ENCODE results near the gene AUTS2. TPM values are rescaled to one million over a fixed set of nuclear protein-coding genes. Genes with fewer than 3 reads are reported as not detected.

AUTS2 gene
- total RNA-seq, 1 experiment from 2014 or later = 256 TPM

DNA sequence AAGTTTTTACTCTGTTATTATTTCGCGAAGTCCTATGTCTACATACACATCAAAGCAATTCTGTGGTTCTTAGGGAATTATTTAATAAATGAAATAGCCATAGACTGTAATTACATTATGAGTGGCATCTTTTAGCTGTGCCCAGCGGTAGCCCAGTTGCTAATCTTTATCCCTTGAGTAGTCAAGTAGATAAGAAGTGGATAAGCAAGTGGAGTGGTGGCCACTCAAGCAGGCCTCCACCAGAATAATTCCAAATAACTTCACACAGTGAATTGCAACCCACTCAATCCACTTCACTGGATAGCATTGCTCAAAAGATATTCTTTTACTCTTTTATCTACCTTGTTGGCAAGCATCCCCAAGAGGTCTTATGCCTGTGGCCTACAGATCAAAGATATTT is 349.7 kb downstream of the AUTS2 start:
- Histone ChIP-seq H3K23me2 (ENCODE audit: insufficient read length, low read depth, low read length, poor library complexity, severe bottlenecking) (no peaks in the 10 kb centered on the region), H4K8ac (replicated peaks; ENCODE audit: insufficient read length, low read depth, low read length) (no peak overlapping the region), H3T11ph (ENCODE audit: low read length) (no peak overlapping the region), H3K9ac (ENCODE audit: extremely low read depth, insufficient read length, low read length) (no peak overlapping the region), H2BK15ac (ENCODE audit: low read depth, low read length) (no peak overlapping the region), H3K18ac (ENCODE audit: insufficient read length, low read depth, low read length) (no peak overlapping the region), H4K91ac (ENCODE audit: insufficient read length, low read depth, low read length) (no peak overlapping the region), H3K23ac (ENCODE audit: insufficient read length, low read depth, low read length) (no peak overlapping the region), H3K56ac (ENCODE audit: insufficient read length, low read depth, low read length) (no peak overlapping the region), H3K14ac (ENCODE audit: insufficient read depth, low read length) (no peak overlapping the region), H4K5ac (ENCODE audit: insufficient read length, low read depth, low read length) (no peak overlapping the region), H3K27me3 (ENCODE audit: insufficient read depth, low read length) (no peaks in the 10 kb centered on the region), H3K4ac (ENCODE audit: low read depth, low read length) (no peak overlapping the region), H3K4me1 (ENCODE audit: insufficient read depth, low read length) (no peaks in the 10 kb centered on the region), H3K79me2 (ENCODE audit: insufficient read depth, low read length) (no peaks in the 10 kb centered on the region), H2BK5ac (ENCODE audit: insufficient read length, low read length) (no peak overlapping the region), H2BK20ac (ENCODE audit: low read depth, low read length, poor library complexity, severe bottlenecking) (no peak overlapping the region), H3K4me2 (ENCODE audit: insufficient read depth, insufficient read length, low read length) (no peak overlapping the region), H3K27ac (ENCODE audit: insufficient read length, low read depth, low read length) (no peak overlapping the region), H3K79me1 (ENCODE audit: insufficient read depth, low read depth, low read length, poor library complexity, severe bottlenecking) (no peaks in the 10 kb centered on the region), H2BK120ac (ENCODE audit: low read depth, low read length, poor library complexity, severe bottlenecking) (no peak overlapping the region), H2AFZ (ENCODE audit: low read length) (no peak overlapping the region), H4K20me1 (ENCODE audit: control insufficient read depth, insufficient read depth, insufficient read length) (no peaks in the 10 kb centered on the region), H3K9me3 (ENCODE audit: control insufficient read depth, low read depth, low read length) (no peaks in the 10 kb centered on the region), H2AK5ac (ENCODE audit: insufficient read length, low read length) (no peak overlapping the region), H2BK12ac (ENCODE audit: insufficient read length, low read depth, low read length) (no peak overlapping the region)
- Mint-ChIP-seq H3K36me3 (ENCODE audit: insufficient read depth in 1 of 3, low read depth in 3 of 3) (no peaks in the 10 kb centered on the region), H3K27me3 (ENCODE audit: low read depth) (no peaks in the 10 kb centered on the region; the same call in 1 of the 2 replicates), H3K9me3 (no peaks in the 10 kb centered on the region), H3K4me3 (no peak overlapping the region), H3K27ac (no peak overlapping the region), H3K4me1 (peaks cover 4 to 8% of the 10 kb centered on the region in 2 experiments)
- TF ChIP-seq, protein P1, sequence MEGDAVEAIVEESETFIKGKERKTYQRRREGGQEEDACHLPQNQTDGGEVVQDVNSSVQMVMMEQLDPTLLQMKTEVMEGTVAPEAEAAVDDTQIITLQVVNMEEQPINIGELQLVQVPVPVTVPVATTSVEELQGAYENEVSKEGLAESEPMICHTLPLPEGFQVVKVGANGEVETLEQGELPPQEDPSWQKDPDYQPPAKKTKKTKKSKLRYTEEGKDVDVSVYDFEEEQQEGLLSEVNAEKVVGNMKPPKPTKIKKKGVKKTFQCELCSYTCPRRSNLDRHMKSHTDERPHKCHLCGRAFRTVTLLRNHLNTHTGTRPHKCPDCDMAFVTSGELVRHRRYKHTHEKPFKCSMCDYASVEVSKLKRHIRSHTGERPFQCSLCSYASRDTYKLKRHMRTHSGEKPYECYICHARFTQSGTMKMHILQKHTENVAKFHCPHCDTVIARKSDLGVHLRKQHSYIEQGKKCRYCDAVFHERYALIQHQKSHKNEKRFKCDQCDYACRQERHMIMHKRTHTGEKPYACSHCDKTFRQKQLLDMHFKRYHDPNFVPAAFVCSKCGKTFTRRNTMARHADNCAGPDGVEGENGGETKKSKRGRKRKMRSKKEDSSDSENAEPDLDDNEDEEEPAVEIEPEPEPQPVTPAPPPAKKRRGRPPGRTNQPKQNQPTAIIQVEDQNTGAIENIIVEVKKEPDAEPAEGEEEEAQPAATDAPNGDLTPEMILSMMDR (conservative IDR thresholded peaks at IDR 0.05) = no peak
- no peak for DNase-seq
- no CpG with 5 or more reads among the region's 3 CpGs for WGBS (ENCODE audit: extremely low coverage, insufficient read length, low lambda C conversion rate)

Data from H9 (cell line).